ENCODE results near the gene VAPA. TPM values are rescaled to one million over a fixed set of nuclear protein-coding genes. Genes with fewer than 3 reads are reported as not detected.
A peak's percentile ranks its signal among the peaks of the same experiment; 100 is the strongest.

Gene VAPA
- total and polyA plus RNA-seq, 9 of the 15 experiments (the other 6 are each of a cell fraction or from before 2014, with no cell fraction given): 219 to 902 (median 526) TPM

DNA sequence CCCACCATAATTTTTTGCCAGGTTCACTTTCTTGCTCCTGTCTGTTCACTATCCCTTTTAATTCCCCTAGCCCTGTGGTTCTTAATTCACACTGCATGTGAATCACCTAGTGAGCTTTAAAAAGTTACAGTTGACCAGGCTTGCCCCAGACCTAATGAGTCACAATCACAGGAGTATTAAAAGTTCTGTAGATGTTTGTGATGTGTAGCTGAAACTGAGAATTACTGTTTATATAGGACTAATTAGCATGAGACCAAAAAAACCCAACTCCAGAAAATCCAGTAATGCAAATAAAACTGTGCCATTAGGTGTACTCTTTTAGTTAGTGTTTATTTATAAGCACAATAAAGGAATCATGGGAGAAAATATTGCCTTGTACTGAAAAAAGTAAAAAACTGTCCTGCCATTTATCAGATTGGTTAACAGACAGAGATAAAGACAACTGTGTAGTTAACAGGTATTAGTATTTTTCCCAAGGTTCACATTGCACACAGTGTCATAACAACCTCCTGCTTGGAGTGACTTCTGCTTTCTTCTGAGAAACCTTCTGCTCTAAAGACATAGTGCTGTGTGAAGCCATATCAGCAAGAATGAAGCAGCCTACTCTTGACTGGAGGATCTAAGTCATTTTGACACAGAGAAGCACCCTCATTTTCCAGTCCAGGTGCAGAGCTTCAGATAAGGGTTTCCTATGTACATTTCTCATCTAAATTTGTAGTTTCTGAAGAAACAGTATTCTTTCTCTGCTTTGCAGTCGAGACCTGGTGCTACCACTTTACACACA is 39.0 kb downstream of the VAPA start (continued):
- no peak for TF ChIP-seq ZNF830 (CRISPR knock-in tag; IDR thresholded peaks at IDR 0.05)
- no peak for TF ChIP-seq SMAD2 (IDR thresholded peaks at IDR 0.05; ENCODE audit: low read depth, low read length)
- TF ChIP-seq HLTF (IDR thresholded peaks at IDR 0.05): no peak
- no peak for TF ChIP-seq ZNF224 (CRISPR knock-in tag; IDR thresholded peaks at IDR 0.05)
- TF ChIP-seq ZNF79 (CRISPR knock-in tag; IDR thresholded peaks at IDR 0.05; ENCODE audit: low read depth): no peak
- no peak for TF ChIP-seq NONO (IDR thresholded peaks at IDR 0.05; ENCODE audit: low read depth in 2 of 2, low read length in 1 of 2)
- no peak for TF ChIP-seq PPARD (CRISPR knock-in tag; IDR thresholded peaks at IDR 0.05)
- TF ChIP-seq FOXJ3 (CRISPR knock-in tag; IDR thresholded peaks at IDR 0.05): no peak
- peak; percentile 95 for TF ChIP-seq SMARCA4 (IDR thresholded peaks at IDR 0.05)
- TF ChIP-seq CEBPG (CRISPR knock-in tag; IDR thresholded peaks at IDR 0.05): peak; percentile 56
- TF ChIP-seq CEBPG (tag; conservative IDR thresholded peaks at IDR 0.05 in 1 of 2, IDR thresholded peaks at IDR 0.05 in 1 of 2): peak in 1 of 2 experiments; percentile 40; a peak in 3 of 4 replicates
- TF ChIP-seq CREM (IDR thresholded peaks at IDR 0.05; ENCODE audit: low read depth): peak; percentile 29
- TF ChIP-seq SMAD1 (IDR thresholded peaks at IDR 0.05; ENCODE audit: low read depth, low read length, partially characterized antibody): no peak
- TF ChIP-seq, protein P1, sequence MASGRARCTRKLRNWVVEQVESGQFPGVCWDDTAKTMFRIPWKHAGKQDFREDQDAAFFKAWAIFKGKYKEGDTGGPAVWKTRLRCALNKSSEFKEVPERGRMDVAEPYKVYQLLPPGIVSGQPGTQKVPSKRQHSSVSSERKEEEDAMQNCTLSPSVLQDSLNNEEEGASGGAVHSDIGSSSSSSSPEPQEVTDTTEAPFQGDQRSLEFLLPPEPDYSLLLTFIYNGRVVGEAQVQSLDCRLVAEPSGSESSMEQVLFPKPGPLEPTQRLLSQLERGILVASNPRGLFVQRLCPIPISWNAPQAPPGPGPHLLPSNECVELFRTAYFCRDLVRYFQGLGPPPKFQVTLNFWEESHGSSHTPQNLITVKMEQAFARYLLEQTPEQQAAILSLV (tag; IDR thresholded peaks at IDR 0.05): no peak
- TF ChIP-seq TRIM24 (IDR thresholded peaks at IDR 0.05): peak; percentile 59 to 76; a peak in 3 of 4 replicates
- TF ChIP-seq GTF2E2 (tag; IDR thresholded peaks at IDR 0.05): peak; percentile 55; the same call in 1 of the 2 replicates
- TF ChIP-seq, protein P2, sequence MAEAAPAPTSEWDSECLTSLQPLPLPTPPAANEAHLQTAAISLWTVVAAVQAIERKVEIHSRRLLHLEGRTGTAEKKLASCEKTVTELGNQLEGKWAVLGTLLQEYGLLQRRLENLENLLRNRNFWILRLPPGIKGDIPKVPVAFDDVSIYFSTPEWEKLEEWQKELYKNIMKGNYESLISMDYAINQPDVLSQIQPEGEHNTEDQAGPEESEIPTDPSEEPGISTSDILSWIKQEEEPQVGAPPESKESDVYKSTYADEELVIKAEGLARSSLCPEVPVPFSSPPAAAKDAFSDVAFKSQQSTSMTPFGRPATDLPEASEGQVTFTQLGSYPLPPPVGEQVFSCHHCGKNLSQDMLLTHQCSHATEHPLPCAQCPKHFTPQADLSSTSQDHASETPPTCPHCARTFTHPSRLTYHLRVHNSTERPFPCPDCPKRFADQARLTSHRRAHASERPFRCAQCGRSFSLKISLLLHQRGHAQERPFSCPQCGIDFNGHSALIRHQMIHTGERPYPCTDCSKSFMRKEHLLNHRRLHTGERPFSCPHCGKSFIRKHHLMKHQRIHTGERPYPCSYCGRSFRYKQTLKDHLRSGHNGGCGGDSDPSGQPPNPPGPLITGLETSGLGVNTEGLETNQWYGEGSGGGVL (CRISPR knock-in tag; IDR thresholded peaks at IDR 0.05): no peak
- no peak for TF ChIP-seq ELF2 (CRISPR knock-in tag; IDR thresholded peaks at IDR 0.05)
- no peak for TF ChIP-seq FUS (optimal IDR thresholded peaks at IDR 0.05; ENCODE audit: low read depth, low read length)
- TF ChIP-seq, protein P3, sequence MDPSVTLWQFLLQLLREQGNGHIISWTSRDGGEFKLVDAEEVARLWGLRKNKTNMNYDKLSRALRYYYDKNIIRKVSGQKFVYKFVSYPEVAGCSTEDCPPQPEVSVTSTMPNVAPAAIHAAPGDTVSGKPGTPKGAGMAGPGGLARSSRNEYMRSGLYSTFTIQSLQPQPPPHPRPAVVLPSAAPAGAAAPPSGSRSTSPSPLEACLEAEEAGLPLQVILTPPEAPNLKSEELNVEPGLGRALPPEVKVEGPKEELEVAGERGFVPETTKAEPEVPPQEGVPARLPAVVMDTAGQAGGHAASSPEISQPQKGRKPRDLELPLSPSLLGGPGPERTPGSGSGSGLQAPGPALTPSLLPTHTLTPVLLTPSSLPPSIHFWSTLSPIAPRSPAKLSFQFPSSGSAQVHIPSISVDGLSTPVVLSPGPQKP (CRISPR knock-in tag; IDR thresholded peaks at IDR 0.05): no peak
- TF ChIP-seq EP400 (IDR thresholded peaks at IDR 0.05): peak; percentile 55; the same call in 1 of the 2 replicates
- no peak for TF ChIP-seq CREB5 (CRISPR knock-in tag; IDR thresholded peaks at IDR 0.05)
- TF ChIP-seq NBN (IDR thresholded peaks at IDR 0.05; ENCODE audit: low read depth): peak; percentile 82
- TF ChIP-seq SOX6 (IDR thresholded peaks at IDR 0.05): peak; percentile 80
- TF ChIP-seq ZNF24 (IDR thresholded peaks at IDR 0.05): peak; percentile 91
- TF ChIP-seq NCOA1 (IDR thresholded peaks at IDR 0.05; ENCODE audit: low read depth): peak; percentile 54; the same call in 1 of the 2 replicates
